ENCODE measurements around the gene TIMP2. TPM values are rescaled to one million over a fixed set of nuclear protein-coding genes. Genes with fewer than 3 reads are reported as not detected.

The TIMP2 gene
- total RNA-seq, 1 experiment from 2014 or later = 29.0 TPM

DNA sequence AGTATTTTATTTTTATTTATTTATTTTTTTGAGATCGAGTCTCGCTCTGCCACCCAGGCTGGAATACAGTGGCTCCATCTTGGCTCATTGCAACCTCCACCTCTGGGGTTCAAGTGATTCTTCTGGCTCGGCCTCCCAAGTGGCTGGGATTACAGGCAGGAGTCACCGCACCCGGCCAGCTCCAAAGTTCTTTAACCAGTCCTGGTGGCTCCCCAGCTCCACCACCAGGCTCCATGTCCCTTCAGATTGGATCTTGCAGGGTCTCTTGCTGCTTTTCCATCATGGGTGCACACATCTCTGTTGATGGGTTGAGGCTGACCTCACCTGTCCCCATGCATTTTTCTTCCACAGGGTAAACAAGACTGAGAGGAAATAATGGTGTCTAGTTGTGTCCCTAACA is 76.2 kb downstream of the TIMP2 start:
- Histone ChIP-seq H3K9me3 (ENCODE audit: control insufficient read depth, low read depth, low read length) (no peaks in the 10 kb centered on the region), H4K8ac (replicated peaks; ENCODE audit: insufficient read length, low read depth, low read length) (no peak overlapping the region), H3K56ac (ENCODE audit: insufficient read length, low read depth, low read length) (no peak overlapping the region), H2AFZ (ENCODE audit: low read length) (no peak overlapping the region), H3K18ac (ENCODE audit: insufficient read length, low read depth, low read length) (no peak overlapping the region), H2BK120ac (ENCODE audit: low read depth, low read length, poor library complexity, severe bottlenecking) (no peak overlapping the region), H2BK20ac (ENCODE audit: low read depth, low read length, poor library complexity, severe bottlenecking) (no peak overlapping the region), H3K27ac (ENCODE audit: insufficient read length, low read depth, low read length) (no peak overlapping the region), H4K91ac (ENCODE audit: insufficient read length, low read depth, low read length) (no peak overlapping the region), H3K9ac (ENCODE audit: extremely low read depth, insufficient read length, low read length) (no peak overlapping the region), H3K79me1 (ENCODE audit: insufficient read depth, low read depth, low read length, poor library complexity, severe bottlenecking) (no peaks in the 10 kb centered on the region), H3K4me2 (ENCODE audit: insufficient read depth, insufficient read length, low read length) (no peak overlapping the region), H3K79me2 (ENCODE audit: insufficient read depth, low read length) (no peaks in the 10 kb centered on the region), H3K23me2 (ENCODE audit: insufficient read length, low read depth, low read length, poor library complexity, severe bottlenecking) (no peaks in the 10 kb centered on the region), H3T11ph (ENCODE audit: low read length) (no peak overlapping the region), H3K27me3 (ENCODE audit: insufficient read depth, low read length) (no peaks in the 10 kb centered on the region), H2BK15ac (ENCODE audit: low read depth, low read length) (no peak overlapping the region), H4K5ac (ENCODE audit: insufficient read length, low read depth, low read length) (no peak overlapping the region), H3K4me1 (ENCODE audit: insufficient read depth, low read length) (no peaks in the 10 kb centered on the region), H3K4ac (ENCODE audit: low read depth, low read length) (no peak overlapping the region), H4K20me1 (ENCODE audit: control insufficient read depth, insufficient read depth, insufficient read length) (no peaks in the 10 kb centered on the region), H3K23ac (ENCODE audit: insufficient read length, low read depth, low read length) (no peak overlapping the region), H3K14ac (ENCODE audit: insufficient read depth, low read length) (no peak overlapping the region), H2BK12ac (ENCODE audit: insufficient read length, low read depth, low read length) (no peak overlapping the region), H2AK5ac (ENCODE audit: insufficient read length, low read length) (no peak overlapping the region), H2BK5ac (ENCODE audit: insufficient read length, low read length) (no peak overlapping the region)
- TF ChIP-seq, protein P1, sequence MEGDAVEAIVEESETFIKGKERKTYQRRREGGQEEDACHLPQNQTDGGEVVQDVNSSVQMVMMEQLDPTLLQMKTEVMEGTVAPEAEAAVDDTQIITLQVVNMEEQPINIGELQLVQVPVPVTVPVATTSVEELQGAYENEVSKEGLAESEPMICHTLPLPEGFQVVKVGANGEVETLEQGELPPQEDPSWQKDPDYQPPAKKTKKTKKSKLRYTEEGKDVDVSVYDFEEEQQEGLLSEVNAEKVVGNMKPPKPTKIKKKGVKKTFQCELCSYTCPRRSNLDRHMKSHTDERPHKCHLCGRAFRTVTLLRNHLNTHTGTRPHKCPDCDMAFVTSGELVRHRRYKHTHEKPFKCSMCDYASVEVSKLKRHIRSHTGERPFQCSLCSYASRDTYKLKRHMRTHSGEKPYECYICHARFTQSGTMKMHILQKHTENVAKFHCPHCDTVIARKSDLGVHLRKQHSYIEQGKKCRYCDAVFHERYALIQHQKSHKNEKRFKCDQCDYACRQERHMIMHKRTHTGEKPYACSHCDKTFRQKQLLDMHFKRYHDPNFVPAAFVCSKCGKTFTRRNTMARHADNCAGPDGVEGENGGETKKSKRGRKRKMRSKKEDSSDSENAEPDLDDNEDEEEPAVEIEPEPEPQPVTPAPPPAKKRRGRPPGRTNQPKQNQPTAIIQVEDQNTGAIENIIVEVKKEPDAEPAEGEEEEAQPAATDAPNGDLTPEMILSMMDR (conservative IDR thresholded peaks at IDR 0.05) = no peak
- no peaks in the 10 kb centered on the region for H3K9me3 Mint-ChIP-seq
- peak overlapping the region in 1 of 3 experiments; percentile 31; a peak in 1 of 7 replicates for H3K27ac Mint-ChIP-seq
- H3K4me1 Mint-ChIP-seq = no peaks in the 10 kb centered on the region
- no peak overlapping the region for H3K4me3 Mint-ChIP-seq
- DNase-seq = no peak
- H3K27me3 Mint-ChIP-seq (ENCODE audit: low read depth) = no peaks in the 10 kb centered on the region
- H3K36me3 Mint-ChIP-seq (ENCODE audit: insufficient read depth in 1 of 3, low read depth in 3 of 3) = no peaks in the 10 kb centered on the region; a peak in 1 of 7 replicates
- no CpG with 5 or more reads among the region's 5 CpGs for WGBS (ENCODE audit: extremely low coverage, insufficient read length, low lambda C conversion rate)

Data from H9 (cell line).